Measurements from ENCODE around the gene CCND3.
"Not testable (repeated sequence)": the region's sequence is repeated elsewhere in the genome, so short reads cannot be mapped to it uniquely, and the experiment has no call there.

Gene CCND3

DNA sequence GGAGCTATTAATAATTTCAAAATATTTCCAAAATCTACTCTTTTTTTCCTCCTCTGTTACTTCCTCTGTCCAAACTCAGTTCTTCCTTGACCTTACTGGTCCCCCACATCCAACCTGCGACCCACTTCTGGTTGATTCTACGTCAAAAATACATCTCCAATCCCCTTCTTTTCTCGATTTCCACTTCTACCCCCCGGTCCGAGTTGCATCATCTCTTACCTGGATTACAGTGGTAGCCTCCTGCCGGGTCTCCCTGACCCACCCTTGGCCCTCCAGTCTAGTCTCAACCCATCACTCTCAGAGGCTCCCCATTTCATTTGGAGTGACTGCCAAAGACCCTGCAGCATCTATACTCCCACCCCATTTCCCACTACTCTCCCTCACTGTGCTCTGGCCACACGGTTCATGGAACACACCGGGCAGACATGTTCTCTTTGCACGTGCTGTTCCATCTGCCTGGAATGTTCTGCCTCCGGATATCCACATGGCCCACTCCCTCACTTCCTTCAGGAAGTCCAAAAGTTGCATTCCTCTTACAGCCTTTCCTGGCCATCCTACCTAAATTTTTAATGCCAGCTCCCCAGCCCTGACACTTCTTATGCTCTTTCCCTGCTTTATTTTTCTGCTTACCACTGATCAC, 6.1 kb upstream of the CCND3 start:
- DNase-seq, result no peak

DNA sequence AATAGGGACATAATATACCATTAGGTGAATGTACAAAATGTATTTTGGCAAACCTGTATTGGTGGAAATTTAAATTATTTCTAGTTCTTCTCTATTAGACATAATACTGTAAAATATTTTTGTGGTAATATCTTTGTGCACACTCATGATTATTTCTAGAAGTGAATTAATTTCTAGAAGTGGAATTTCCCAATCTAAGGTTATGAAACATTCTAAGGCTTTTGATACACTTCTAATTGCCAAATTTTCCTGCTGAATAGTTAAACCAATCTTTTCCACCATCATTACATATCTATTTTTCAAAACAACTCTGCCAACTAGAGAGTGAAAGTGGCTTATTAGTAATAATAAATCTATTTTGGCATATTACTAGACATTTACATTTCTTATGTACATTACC, 1.8 kb upstream of the CCND3 start:
- no peak for ATAC-seq
- no peak for DNase-seq

More for the DNA sequence above, 6.1 kb upstream of the CCND3 start:
- no peak for ATAC-seq

DNA sequence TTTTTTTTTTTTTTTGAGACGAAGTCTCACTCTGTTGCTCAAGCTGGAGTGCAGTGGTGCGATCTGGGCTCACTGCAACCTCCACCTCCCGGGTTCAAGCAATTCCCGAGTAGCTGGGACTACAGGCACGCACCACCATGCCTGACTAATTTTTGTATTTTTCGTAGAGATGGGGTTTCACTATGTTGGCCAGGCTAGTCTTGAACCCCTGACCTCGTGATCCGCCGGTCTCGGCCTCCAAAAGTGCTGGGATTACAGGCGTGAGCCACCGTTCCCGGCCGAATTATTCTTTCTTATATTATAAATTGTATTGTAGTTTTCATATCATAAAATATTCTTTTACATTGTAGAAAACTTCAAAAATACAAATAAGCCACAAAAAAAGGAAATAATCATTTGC, 1.3 kb upstream of the CCND3 start:
- DNase-seq, result not testable (repeated sequence)

DNA sequence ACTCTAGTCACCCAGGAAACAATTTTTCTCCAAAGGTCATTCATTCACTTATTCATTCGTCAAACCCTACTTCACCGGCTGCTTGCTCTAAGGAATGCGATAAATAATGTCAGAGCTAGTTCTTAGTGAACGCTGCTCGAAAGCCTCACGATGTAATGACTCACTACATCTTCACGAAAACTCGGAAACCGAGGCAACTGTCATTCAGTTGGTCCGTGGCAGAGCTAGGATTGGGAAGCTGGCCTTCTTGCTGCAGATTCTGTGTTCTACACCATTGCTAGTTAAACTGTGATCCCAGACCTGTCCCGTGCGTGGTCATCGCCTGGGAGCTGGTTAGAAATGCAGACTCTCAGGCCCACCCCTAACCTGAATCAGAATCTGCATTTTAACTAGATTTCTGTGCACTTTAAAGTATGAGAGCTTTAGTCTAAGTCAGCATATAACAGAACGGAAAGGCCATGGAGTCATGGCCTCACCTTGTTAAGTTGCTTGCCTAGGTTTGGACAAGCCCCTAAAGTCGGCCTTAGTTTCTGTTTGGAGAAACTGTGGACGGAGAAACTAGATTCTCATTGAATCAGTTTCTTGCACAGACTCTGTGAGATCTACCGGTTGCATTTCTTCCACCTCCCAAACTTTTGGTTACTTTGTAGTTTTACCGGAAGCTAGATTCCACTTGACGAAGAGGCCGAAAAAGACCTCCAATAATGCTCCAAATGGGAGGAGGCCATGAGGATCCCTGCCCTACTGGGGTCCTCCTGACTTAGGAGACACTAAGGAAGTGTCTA, 651 bp upstream of the CCND3 start:
- no peak for DNase-seq
- peak; percentile 44 for ATAC-seq

More for the DNA sequence above, 1.3 kb upstream of the CCND3 start:
- ATAC-seq, result not testable (repeated sequence)

DNA sequence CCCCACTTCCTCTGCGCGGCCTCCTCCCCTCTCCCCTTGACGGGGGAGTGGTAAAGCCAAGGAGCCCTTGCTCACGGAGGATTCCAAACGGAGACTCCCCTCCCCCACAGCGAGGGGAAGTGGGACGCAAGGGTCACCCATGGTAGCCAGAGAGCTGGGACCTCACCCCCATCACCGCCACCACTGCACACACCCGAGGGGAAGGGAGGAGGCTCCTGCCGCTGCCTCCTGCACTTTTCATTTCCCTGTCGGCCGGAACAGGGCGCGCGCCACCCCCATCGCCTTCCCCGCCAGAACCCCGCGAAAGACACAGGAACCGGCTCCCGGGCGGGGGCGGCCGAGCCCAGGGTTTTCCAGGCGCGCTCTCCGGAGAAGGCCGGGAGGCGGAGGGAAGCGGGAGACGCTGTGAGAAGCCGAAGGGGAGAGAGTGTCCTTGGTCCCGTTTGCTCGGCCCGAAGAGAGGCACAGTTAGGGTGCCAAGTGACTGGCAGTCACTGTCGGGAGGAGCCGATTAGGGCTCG, 789 bp downstream of the CCND3 start:
- DNase-seq, result peak; percentile 68

DNA sequence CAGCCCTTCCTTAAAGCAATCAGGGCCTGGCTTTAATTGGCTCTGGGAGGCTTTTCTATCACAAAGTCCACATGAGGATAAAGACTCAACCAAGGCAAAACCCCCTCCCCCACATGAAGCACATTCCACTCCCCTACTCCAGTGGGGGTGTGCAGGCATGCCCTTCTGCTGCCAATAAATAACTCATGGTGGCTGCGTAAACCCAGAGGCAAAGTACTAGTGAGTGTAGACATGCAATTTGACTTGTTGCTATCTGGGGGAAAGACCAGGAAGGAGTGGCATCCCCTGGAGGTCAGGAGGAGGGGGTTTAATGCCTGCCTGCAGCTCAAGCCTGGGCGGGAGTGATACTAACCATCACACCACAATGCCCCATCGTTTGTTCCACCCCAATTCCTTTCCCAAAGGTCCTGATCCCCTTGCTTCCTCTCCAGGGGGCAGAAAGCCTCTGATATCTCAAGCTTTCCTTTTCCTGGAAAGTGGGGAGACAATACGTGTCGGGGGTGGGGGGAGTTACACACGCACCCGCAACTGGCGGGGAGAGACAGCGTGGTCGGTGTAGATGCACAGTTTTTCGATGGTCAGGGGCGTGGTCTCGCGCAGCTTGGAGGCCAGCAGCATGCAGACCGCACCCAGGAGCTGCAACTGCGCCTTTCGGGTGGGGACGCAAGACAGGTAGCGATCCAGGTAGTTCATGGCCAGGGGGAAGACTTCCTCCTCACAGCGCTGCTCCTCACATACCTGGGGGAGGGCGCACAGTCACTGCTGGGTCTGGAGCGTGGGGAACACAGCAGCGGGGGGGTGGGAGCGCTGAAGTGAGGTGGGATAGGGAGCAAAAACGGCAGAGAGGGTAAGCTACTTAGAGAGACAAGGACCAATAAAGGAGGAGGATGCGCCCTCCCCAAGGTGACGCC, 1.5 kb downstream of the CCND3 start:
- DNase-seq (peak; percentile 68), ATAC-seq (no peak)

More for the DNA sequence above, 789 bp downstream of the CCND3 start:
- ATAC-seq, result no peak

DNA sequence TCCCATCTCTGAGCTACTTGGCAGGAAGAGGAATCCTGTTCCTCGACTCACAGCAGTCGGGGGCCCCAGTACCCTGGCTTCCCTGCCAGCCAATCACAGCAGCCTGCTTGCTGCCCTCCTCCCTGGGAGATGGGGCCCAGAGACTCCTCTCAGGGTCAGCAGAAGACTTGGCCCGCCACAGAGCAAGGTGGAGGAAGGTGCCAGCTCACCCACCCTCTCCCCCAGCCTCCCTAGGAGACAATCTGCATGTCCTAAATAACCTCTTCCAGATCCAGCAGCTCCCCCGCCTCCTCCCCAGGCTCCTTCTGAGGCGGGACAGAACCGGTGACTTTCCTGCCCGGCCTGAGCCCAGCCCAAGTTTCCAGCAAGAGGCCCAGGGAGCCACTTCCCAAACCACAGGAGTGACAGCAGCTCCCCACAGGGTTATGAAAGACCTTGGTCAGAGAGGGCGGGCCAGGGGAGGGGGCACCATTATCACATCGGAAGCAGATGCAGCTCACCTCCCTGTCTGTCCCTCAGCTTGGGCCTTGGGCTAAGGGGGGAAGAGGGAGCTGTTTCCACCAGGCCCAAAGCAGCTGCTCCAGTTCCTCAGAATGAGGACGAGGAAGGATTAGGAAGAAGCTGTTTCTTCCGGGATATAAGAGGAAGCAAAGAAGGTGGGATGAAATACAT, 2.3 kb downstream of the CCND3 start:
- ATAC-seq (peak; percentile 6), DNase-seq (peak; percentile 69)

DNA sequence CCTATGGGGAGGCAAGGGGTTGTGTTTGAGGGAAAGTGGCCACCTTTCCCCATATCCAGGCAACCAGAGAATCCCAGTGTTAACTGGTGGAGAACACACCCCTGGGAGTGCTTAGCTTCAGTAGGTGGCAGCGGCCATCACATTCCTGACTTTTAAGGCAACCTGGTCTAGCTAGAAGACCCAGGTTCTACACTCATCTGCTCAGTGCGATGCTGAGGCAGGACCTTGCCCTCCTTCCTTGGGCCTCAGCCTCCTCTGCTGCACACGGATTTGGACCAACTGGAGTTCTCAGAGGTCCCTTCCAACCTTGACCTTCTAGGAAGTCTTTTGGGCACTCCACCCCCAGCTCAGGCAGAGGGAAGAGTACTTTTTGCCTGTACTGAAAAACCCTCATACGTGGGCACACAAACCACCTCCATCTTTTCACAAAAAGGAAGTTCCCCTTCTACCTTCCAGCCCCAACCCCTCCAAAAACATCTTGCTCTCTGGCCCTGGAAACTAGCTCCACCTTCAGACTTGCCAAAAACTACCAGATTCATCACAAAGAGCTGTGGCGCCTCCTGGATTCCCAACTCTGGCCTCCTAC, 2.9 kb downstream of the CCND3 start:
- ATAC-seq, result no peak
- no peak for DNase-seq

DNA sequence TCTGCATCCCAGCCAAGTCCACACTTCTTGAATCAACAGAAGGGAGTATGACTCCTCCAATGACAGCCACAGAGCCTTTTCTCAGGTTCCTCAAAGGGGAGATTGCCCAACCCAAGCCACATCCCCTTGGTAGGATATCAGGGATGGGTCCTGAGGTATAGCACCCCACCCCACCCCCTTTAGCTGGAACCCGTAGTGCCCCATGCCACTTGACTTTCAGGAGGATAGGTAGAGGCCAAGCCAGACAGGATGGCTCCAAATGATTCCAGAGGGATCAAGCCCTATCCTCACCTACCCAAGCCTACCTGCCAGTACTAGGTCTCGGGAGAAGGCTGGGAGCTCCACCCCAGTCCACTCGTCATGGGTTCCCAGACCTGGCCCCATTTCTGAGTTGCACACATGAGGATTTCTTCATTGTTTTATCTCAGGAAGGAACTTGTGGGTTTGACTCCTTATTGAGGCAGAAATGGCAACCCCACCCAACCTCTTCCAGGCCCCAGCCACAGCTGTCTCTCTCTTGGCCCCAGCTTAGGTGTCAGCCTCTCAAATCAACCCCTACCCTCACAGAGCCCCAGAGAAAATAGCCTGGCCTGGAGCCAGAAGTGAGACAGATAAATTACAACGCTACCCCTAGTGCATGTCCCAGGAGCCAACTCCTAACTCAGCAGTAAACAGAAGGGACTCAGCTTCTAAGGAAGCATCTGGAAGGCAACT, 3.6 kb downstream of the CCND3 start:
- ATAC-seq (no peak), DNase-seq (peak; percentile 30)

DNA sequence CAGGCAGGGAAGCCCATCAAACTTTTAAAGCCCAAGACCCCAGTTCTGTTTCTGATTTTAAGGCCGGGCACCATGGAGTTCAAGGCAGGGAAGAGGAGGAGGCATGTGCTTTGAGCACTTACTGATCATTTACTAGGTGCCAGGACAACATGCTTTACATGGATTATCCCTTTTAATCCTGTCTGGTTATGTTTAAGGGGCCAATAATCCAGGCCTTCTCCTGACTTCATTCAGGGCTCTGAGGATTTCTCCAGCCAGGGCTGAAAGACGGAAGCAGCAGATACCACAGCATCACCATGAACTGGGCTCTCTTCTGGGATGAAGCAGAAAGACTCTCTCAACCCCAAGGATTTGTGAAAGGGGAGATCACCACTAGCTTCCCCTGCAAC, 4.1 kb downstream of the CCND3 start:
- no peak for ATAC-seq
- DNase-seq, result no peak

DNA sequence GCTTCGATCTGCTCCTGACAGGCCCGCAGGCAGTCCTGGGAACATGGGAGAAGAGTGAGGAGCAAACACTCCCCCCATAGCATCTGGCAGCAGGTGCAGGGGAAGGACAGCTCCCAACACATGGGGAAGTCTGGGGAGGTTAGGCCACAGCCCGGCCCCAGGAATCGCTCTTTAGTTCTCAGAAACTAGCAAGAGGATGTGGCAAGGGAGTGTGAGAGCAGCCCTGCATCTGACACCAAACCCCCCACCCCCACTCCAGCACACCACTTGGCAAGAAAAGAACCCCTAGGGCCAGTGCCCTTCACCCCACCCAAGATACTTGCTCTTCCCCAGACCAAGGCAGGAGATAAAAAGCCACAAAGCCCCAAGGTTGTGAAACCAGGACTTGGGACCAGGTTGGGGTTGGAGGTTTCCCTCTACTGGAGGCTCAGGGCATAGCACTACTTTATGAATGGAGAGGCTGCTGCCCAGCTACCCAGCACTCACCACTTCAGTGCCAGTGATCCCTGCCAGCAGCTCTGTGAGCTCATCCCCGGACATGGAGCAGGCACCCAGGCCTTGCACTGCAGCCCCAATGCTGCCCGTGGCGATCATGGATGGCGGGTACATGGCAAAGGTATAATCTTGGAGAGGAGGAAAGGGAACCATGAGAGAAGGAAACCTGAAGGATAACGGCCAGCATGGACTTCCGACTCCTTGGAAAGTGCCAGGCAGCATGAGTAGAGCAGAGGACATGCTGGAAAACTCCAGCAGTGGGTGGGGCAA, 5.4 kb downstream of the CCND3 start:
- ATAC-seq, result peak; percentile 70
- DNase-seq, result peak; percentile 81

DNA sequence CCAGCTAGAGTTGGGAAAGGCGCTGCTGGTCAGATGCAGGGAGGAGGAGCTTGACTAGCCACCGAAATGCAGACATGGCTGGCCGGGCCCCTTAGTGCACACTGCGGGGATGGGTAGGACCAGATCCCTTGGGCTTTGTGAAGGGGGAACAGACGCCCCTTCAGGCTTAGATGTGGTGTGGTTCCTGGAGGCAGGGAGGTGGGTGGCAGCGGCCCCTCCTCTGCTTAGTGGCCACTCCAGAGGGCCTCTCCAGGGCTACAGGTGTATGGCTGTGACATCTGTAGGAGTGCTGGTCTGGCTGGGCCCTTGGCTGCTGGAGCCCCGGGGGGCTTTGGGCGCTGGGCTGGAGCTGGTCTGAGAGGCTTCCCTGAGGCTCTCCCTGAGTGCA, 5.9 kb downstream of the CCND3 start:
- ATAC-seq (no peak), DNase-seq (no peak)

DNA sequence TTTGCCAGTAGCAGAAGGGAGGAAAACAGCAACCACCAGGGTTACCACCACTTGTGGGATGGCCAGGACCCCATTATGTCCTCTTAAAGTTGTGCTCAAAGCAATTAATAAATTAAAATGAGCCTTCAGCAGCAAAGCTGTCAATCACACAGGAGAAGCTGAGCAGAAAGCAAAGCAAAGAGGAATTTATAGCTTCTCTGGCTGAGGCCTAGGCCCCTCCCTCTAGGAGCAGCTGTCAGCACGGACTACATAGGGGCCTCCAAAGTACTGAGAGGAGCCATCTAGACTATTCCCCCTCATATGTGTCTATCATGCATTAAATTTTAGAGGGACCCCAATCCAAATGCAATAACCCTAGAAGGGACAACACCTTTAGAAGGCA, 6.4 kb downstream of the CCND3 start:
- ATAC-seq (no peak), DNase-seq (no peak)

DNA sequence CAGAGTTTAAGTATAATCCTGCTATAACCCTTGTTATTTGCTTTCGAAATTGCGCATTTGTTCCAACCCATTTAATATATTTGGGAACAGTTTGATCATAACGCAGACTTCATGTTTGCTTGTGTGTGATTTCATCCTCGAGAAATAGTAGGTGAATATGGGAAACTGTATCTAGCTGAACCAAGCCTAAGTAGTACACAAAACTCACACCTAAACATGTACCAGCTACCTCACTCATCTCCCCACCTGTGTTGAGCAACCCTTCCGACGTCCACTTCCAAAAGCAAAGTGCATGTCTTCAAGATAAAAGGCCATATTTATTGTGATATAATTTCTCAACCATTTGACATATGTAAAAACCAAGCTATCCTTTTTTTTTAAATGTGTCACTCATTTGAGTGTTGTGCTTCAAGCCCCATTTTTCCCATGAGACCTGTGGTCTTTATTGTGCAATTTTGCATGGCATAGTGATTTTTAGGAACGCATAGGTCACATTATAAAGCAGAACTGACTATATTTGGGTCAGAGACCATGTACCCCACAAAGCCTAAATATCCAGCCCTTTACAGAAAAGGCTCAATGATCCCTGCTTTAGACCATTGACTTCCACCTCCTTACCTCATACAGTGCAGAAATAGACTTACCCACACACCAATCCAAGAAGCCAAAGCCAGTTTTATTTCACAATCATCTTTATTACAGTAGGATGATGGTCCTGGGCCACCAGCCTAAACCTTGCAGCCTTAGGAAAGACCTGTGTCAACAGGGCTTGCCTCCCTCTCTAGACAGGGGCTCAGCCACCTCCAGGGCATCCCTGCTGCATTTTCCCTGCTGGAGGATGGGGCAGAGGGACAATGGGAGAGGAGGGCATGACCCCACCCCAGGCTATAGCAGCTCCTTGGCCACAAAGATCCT, 7.1 kb downstream of the CCND3 start:
- no peak for DNase-seq
- no peak for ATAC-seq

DNA sequence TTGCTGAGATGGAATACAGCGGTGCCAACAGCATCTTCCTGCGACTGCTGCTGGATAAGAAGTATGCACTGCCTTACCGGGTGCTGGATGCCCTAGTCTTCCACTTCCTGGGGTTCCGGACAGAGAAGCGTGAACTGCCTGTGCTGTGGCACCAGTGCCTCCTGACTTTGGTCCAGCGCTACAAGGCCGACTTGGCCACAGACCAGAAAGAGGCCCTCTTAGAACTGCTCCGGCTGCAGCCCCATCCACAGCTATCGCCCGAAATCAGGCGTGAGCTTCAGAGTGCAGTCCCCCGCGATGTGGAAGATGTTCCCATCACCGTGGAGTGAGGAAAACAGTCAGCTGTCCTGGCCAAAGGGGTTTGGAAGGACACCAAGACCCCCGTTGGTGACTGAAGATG, 9.2 kb downstream of the CCND3 start:
- DNase-seq, result no peak
- ATAC-seq, result no peak

DNA sequence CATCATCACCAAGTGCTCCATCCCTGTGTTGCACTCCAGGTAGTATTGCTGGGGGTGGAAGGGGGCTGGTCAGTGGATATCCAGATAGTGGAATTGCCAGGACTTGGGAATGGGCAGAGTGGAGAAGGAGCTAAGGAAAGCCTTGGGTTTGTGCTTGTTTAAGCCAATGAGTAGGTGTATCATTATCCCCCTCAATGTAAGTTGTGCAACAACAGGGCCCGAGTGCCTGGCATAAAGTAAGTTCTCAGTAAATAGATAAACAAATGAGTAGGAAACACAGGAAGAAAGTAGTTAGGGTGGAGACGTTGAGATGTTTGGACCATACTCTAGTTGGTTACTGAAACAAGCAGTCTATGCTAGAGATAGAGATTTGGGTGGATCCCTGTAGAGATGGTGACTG, 9.8 kb downstream of the CCND3 start:
- DNase-seq, result no peak
- no peak for ATAC-seq

DNA sequence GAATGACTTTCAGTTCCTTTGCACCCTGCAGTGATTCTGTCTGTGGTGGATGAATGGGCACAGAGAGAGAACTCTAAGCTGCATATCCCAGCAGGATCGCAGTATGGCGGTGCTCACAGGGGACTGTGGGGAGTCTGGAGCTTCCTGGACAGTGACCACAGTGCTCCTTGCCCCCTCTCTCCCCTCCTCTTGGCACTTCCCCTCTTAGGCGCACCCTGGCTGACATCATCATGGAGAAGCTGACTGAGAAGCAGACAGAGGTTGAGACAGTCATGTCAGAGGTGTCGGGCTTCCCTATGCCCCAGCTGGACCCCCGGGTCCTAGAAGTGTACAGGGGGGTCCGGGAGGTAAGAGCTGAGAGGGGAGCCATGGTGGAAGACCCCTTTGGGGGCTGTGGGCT, 11.7 kb downstream of the CCND3 start:
- DNase-seq (no peak), ATAC-seq (no peak)

DNA sequence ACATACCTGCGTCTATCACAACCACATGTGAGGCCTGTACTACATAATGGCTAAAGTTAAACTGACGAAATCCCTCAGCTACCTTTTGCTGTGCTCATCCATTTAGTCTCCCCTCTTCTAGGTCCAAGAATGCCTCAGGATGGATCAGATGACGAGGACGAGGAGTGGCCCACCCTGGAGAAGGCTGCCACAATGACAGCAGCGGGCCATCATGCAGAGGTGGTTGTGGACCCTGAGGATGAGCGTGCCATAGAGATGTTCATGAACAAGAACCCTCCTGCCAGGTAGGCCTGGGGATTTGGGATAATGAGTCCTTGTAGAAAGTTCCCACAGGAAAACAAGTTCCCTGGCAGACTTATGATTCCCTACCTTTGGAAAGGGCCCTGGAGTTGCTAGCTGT, 14.4 kb downstream of the CCND3 start:
- DNase-seq (no peak), ATAC-seq (no peak)

DNA sequence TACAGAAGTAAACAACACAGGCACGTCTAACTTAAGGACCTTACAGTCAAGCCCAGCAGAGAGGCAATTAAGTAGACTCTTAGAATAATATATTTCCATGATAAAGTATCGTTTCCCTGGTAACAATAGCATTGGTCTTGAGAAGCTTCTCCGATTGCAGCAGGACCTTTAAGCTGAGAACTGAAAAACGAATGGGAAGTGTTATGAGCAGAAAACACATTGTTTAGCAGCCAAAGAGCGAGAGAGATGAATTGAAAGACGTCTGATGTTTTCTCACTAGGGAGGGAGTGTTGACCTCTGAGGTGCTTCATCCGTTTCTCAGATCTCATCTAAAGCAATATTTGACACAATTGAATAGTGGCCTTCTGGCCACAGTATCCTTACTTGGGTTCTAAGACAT, 19.5 kb downstream of the CCND3 start:
- no peak for ATAC-seq
- no peak for DNase-seq
